ENCODE data around the gene MAGI1.

GRCh38 chr3:65377637-65378036 lies 661.1 kb downstream of the MAGI1 start:
- no peak for TF ChIP-seq CTCF (IDR thresholded peaks at IDR 0.05)
- TF ChIP-seq POLR2A (IDR thresholded peaks at IDR 0.05): no peak
- no peak for TF ChIP-seq POLR2AphosphoS5 (IDR thresholded peaks at IDR 0.05)
- TF ChIP-seq EP300 (IDR thresholded peaks at IDR 0.05): no peak
